Measurements from ENCODE around the gene KCNK2. TPM values are rescaled to one million over a fixed set of nuclear protein-coding genes. Genes with fewer than 3 reads are reported as not detected.

KCNK2 gene
- total and polyA plus RNA-seq, 2 experiments from 2014 or later, result 0.07 to 0.24 TPM

DNA sequence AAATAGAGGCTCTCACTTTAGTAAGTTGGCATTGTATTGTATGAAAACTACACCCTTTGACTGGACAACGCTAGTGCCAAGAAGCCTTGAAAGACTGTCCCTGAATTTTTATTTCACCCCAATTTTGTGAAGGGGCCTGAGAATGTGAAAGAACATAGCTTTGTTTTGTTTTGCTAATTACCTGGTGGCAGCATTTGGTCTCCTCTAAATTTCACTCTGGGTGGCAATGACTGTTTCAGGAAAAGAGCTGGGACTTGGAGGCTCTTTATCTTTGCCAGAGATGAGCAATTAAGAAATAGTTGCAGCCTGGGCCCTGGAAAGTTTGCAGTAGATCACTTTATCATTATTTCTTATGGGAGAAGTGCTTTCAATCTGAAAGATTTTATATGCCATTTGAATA lies 117.6 kb downstream of the KCNK2 start:
- TF ChIP-seq ZNF114 (CRISPR knock-in tag; IDR thresholded peaks at IDR 0.05) (no peak), NANOG (IDR thresholded peaks at IDR 0.05; ENCODE audit: borderline replicate concordance) (peak; percentile 38; the same call in 1 of the 2 replicates)
- TF ChIP-seq, protein P1, sequence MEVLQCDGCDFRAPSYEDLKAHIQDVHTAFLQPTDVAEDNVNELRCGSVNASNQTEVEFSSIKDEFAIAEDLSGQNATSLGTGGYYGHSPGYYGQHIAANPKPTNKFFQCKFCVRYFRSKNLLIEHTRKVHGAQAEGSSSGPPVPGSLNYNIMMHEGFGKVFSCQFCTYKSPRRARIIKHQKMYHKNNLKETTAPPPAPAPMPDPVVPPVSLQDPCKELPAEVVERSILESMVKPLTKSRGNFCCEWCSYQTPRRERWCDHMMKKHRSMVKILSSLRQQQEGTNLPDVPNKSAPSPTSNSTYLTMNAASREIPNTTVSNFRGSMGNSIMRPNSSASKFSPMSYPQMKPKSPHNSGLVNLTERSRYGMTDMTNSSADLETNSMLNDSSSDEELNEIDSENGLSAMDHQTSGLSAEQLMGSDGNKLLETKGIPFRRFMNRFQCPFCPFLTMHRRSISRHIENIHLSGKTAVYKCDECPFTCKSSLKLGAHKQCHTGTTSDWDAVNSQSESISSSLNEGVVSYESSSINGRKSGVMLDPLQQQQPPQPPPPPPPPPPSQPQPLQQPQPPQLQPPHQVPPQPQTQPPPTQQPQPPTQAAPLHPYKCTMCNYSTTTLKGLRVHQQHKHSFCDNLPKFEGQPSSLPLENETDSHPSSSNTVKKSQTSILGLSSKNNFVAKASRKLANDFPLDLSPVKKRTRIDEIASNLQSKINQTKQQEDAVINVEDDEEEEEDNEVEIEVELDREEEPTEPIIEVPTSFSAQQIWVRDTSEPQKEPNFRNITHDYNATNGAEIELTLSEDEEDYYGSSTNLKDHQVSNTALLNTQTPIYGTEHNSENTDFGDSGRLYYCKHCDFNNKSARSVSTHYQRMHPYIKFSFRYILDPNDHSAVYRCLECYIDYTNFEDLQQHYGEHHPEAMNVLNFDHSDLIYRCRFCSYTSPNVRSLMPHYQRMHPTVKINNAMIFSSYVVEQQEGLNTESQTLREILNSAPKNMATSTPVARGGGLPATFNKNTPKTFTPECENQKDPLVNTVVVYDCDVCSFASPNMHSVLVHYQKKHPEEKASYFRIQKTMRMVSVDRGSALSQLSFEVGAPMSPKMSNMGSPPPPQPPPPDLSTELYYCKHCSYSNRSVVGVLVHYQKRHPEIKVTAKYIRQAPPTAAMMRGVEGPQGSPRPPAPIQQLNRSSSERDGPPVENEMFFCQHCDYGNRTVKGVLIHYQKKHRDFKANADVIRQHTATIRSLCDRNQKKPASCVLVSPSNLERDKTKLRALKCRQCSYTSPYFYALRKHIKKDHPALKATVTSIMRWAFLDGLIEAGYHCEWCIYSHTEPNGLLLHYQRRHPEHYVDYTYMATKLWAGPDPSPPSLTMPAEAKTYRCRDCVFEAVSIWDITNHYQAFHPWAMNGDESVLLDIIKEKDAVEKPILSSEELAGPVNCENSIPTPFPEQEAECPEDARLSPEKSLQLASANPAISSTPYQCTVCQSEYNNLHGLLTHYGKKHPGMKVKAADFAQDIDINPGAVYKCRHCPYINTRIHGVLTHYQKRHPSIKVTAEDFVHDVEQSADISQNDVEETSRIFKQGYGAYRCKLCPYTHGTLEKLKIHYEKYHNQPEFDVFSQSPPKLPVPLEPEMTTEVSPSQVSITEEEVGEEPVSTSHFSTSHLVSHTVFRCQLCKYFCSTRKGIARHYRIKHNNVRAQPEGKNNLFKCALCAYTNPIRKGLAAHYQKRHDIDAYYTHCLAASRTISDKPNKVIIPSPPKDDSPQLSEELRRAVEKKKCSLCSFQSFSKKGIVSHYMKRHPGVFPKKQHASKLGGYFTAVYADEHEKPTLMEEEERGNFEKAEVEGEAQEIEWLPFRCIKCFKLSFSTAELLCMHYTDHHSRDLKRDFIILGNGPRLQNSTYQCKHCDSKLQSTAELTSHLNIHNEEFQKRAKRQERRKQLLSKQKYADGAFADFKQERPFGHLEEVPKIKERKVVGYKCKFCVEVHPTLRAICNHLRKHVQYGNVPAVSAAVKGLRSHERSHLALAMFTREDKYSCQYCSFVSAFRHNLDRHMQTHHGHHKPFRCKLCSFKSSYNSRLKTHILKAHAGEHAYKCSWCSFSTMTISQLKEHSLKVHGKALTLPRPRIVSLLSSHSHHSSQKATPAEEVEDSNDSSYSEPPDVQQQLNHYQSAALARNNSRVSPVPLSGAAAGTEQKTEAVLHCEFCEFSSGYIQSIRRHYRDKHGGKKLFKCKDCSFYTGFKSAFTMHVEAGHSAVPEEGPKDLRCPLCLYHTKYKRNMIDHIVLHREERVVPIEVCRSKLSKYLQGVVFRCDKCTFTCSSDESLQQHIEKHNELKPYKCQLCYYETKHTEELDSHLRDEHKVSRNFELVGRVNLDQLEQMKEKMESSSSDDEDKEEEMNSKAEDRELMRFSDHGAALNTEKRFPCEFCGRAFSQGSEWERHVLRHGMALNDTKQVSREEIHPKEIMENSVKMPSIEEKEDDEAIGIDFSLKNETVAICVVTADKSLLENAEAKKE (CRISPR knock-in tag; IDR thresholded peaks at IDR 0.05), result peak; percentile 49; the same call in 1 of the 2 replicates
- Histone ChIP-seq H3F3A (replicated peaks; ENCODE audit: low read depth) (no peaks in the 10 kb centered on the region), H3K9me2 (ENCODE audit: insufficient read depth) (no peaks in the 10 kb centered on the region), H3K4me2 (peak overlapping the region; percentile 3), H4K20me1 (replicated peaks; ENCODE audit: insufficient read depth) (no peaks in the 10 kb centered on the region), H3K36me3 (ENCODE audit: insufficient read depth) (no peaks in the 10 kb centered on the region), H3K27me3 (ENCODE audit: insufficient read depth) (no peaks in the 10 kb centered on the region), H3K27ac (ENCODE audit: low read depth) (no peak overlapping the region), H3K4me3 (no peak overlapping the region), H3K4me1 (ENCODE audit: insufficient read depth) (peaks cover 27% of the 10 kb centered on the region), H3K79me2 (replicated peaks; ENCODE audit: insufficient read depth) (no peaks in the 10 kb centered on the region), H2AFZ (no peak overlapping the region)
- H3K9me3 Mint-ChIP-seq, result no peaks in the 10 kb centered on the region
- H3K27ac Mint-ChIP-seq, result peak overlapping the region; percentile 52
- peak; percentile 67 for ATAC-seq
- no peaks in the 10 kb centered on the region for H3K27me3 Mint-ChIP-seq (ENCODE audit: insufficient read depth, low read depth, poor library complexity)
- H3K4me1 Mint-ChIP-seq, result peaks cover 30% of the 10 kb centered on the region
- no peaks in the 10 kb centered on the region for H3K36me3 Mint-ChIP-seq (ENCODE audit: low read depth)
- H3K4me3 Mint-ChIP-seq, result no peak overlapping the region
- peak; percentile 55 for DNase-seq (ENCODE audit: low spot score)

DNA sequence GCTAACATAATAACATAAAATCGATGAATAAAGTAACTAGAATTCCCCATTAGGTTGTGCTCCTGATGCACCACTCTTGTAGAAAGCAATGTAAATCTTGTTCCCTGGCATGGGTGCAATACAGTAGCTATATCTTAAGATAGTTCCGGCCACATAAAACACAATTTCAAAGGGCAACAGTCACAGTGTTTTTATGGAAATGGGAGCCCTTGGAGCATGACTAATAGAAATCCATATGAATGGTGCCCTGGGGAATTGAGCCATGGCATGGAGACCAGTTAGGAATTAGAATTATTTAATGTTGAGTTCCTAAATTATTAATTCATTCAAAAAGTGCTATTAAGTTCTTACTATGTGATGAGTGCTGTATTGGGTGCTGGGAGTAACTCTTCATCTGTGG lies 118.7 kb downstream of the KCNK2 start:
- DNase-seq (ENCODE audit: low spot score), result no peak
- Histone ChIP-seq H4K20me1 (replicated peaks; ENCODE audit: insufficient read depth) (no peaks in the 10 kb centered on the region), H3K27me3 (ENCODE audit: insufficient read depth) (no peaks in the 10 kb centered on the region), H3K27ac (ENCODE audit: low read depth) (no peak overlapping the region), H3K4me1 (ENCODE audit: insufficient read depth) (peaks cover 27% of the 10 kb centered on the region), H3K4me2 (peak overlapping the region; percentile 3), H3K36me3 (ENCODE audit: insufficient read depth) (no peaks in the 10 kb centered on the region), H3F3A (replicated peaks; ENCODE audit: low read depth) (no peaks in the 10 kb centered on the region), H3K4me3 (no peak overlapping the region), H3K79me2 (replicated peaks; ENCODE audit: insufficient read depth) (no peaks in the 10 kb centered on the region), H2AFZ (no peak overlapping the region), H3K9me2 (ENCODE audit: insufficient read depth) (no peaks in the 10 kb centered on the region)
- ATAC-seq, result no peak
- Mint-ChIP-seq H3K4me3 (no peak overlapping the region), H3K27me3 (ENCODE audit: insufficient read depth, low read depth, poor library complexity) (no peaks in the 10 kb centered on the region), H3K27ac (peak overlapping the region; percentile 47), H3K9me3 (no peaks in the 10 kb centered on the region), H3K4me1 (peaks cover 30% of the 10 kb centered on the region), H3K36me3 (ENCODE audit: low read depth) (no peaks in the 10 kb centered on the region)
- TF ChIP-seq CREB1 (CRISPR knock-in tag; IDR thresholded peaks at IDR 0.05; ENCODE audit: low read depth) (no peak), STAT1 (IDR thresholded peaks at IDR 0.05; ENCODE audit: unreplicated experiment) (no peak), NANOG (IDR thresholded peaks at IDR 0.05; ENCODE audit: borderline replicate concordance) (no peak), EZH2 (IDR thresholded peaks at IDR 0.05; ENCODE audit: low read depth, unreplicated experiment) (no peak), EZH2phosphoT487 (IDR thresholded peaks at IDR 0.05; ENCODE audit: unreplicated experiment) (no peak)
- TF ChIP-seq, protein P2, sequence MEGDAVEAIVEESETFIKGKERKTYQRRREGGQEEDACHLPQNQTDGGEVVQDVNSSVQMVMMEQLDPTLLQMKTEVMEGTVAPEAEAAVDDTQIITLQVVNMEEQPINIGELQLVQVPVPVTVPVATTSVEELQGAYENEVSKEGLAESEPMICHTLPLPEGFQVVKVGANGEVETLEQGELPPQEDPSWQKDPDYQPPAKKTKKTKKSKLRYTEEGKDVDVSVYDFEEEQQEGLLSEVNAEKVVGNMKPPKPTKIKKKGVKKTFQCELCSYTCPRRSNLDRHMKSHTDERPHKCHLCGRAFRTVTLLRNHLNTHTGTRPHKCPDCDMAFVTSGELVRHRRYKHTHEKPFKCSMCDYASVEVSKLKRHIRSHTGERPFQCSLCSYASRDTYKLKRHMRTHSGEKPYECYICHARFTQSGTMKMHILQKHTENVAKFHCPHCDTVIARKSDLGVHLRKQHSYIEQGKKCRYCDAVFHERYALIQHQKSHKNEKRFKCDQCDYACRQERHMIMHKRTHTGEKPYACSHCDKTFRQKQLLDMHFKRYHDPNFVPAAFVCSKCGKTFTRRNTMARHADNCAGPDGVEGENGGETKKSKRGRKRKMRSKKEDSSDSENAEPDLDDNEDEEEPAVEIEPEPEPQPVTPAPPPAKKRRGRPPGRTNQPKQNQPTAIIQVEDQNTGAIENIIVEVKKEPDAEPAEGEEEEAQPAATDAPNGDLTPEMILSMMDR (conservative IDR thresholded peaks at IDR 0.05; ENCODE audit: low read depth in 2 of 2), result no peak
- TF ChIP-seq, protein P3, sequence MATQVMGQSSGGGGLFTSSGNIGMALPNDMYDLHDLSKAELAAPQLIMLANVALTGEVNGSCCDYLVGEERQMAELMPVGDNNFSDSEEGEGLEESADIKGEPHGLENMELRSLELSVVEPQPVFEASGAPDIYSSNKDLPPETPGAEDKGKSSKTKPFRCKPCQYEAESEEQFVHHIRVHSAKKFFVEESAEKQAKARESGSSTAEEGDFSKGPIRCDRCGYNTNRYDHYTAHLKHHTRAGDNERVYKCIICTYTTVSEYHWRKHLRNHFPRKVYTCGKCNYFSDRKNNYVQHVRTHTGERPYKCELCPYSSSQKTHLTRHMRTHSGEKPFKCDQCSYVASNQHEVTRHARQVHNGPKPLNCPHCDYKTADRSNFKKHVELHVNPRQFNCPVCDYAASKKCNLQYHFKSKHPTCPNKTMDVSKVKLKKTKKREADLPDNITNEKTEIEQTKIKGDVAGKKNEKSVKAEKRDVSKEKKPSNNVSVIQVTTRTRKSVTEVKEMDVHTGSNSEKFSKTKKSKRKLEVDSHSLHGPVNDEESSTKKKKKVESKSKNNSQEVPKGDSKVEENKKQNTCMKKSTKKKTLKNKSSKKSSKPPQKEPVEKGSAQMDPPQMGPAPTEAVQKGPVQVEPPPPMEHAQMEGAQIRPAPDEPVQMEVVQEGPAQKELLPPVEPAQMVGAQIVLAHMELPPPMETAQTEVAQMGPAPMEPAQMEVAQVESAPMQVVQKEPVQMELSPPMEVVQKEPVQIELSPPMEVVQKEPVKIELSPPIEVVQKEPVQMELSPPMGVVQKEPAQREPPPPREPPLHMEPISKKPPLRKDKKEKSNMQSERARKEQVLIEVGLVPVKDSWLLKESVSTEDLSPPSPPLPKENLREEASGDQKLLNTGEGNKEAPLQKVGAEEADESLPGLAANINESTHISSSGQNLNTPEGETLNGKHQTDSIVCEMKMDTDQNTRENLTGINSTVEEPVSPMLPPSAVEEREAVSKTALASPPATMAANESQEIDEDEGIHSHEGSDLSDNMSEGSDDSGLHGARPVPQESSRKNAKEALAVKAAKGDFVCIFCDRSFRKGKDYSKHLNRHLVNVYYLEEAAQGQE (IDR thresholded peaks at IDR 0.05; ENCODE audit: unreplicated experiment), result no peak

Measured in GM23338 (cell line).